Measurements from ENCODE around the gene ELAVL2. TPM values are rescaled to one million over a fixed set of nuclear protein-coding genes. Genes with fewer than 3 reads are reported as not detected.

ELAVL2 gene
- total RNA-seq, 1 experiment from 2014 or later, result 16.3 TPM

DNA sequence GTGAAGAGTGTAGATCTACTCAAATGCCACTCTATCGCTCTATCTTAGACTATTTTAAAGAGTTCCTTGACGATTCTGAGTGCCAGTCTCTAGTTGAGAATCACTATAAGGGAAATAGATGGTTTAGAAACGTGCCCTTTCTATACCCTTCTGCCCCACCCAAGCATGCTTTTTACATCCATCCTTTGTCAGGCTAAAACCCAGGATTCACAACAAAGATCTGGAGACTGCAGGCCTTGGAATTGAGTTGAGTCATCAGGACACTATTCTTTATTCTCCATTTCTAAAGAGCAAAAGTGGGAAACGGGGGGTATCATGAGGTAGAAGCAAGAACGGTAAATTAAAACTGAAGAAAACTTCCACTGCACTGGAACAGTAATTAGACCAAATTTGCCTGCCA is 48.7 kb downstream of the ELAVL2 start:
- no peaks in the 10 kb centered on the region for H3F3A ChIP-seq (ENCODE audit: low read length, unreplicated experiment)
- DNase-seq (no peak), ATAC-seq (no peak)
- H3K9me3 ChIP-seq (ENCODE audit: low read length), result no peaks in the 10 kb centered on the region
- no peaks in the 10 kb centered on the region for H3K36me3 ChIP-seq (ENCODE audit: low read depth, low read length)
- H4K20me1 ChIP-seq (ENCODE audit: low read length), result no peaks in the 10 kb centered on the region
- no peak for TF ChIP-seq EZH2 (IDR thresholded peaks at IDR 0.05; ENCODE audit: low read length, unreplicated experiment)
- no peak overlapping the region for H3K4me3 ChIP-seq (ENCODE audit: low read length)
- H3K4me1 ChIP-seq (ENCODE audit: insufficient read depth, low read length), result peaks cover 31% of the 10 kb centered on the region
- intact Hi-C loops (cut with micrococcal nuclease), result no loop called here
- no peak overlapping the region for H3K4me2 ChIP-seq (ENCODE audit: low read length)
- no peak overlapping the region for H2AFZ ChIP-seq (ENCODE audit: low read length)
- no peak overlapping the region for H3K27ac ChIP-seq (ENCODE audit: low read length)
- no peaks in the 10 kb centered on the region for H3K27me3 ChIP-seq (ENCODE audit: low read length)
- ChIA-PET CTCF (no interaction called here), POLR2A (ENCODE audit: unreplicated experiment) (no interaction called here)
- H3K79me2 ChIP-seq (ENCODE audit: low read length), result peaks cover 95% of the 10 kb centered on the region
- no TSS peak for BruUV-seq (replicated peaks)
- H3K9me2 ChIP-seq (replicated peaks; ENCODE audit: low read length), result no peaks in the 10 kb centered on the region
- H3K9ac ChIP-seq (ENCODE audit: low read length), result no peak overlapping the region

DNA sequence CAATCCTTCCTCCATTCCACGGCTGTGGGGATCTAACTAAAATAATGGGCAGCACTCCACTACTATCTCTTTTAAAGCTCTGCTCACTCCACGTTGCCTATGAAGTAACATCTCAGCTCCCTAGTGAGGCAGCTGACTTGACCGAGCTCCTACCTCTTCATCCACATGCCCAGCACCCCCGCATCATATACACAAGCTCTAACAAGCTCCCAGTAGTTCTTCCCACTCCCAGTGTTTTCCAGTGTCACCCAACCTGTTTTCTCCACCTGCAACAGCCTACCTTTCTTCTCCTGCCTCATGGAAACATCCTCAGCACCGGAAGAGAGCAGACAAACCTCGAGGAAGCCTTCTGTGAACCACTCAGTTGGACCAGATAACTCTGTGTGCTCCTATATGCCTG is 50.5 kb downstream of the ELAVL2 start:
- H3K79me2 ChIP-seq (ENCODE audit: low read length), result peaks cover 96% of the 10 kb centered on the region
- H3K9ac ChIP-seq (ENCODE audit: low read length), result no peak overlapping the region
- H3K27ac ChIP-seq (ENCODE audit: low read length), result no peak overlapping the region
- ATAC-seq (no peak), DNase-seq (peak; percentile 32)
- intact Hi-C loops (cut with micrococcal nuclease), result no loop called here
- H3K4me3 ChIP-seq (ENCODE audit: low read length), result no peak overlapping the region
- no peaks in the 10 kb centered on the region for H3K27me3 ChIP-seq (ENCODE audit: low read length)
- ChIA-PET CTCF (no interaction called here), POLR2A (ENCODE audit: unreplicated experiment) (no interaction called here)
- H2AFZ ChIP-seq (ENCODE audit: low read length), result no peak overlapping the region
- no peaks in the 10 kb centered on the region for H4K20me1 ChIP-seq (ENCODE audit: low read length)
- no peak overlapping the region for H3K4me2 ChIP-seq (ENCODE audit: low read length)
- H3K36me3 ChIP-seq (ENCODE audit: low read depth, low read length), result no peaks in the 10 kb centered on the region
- H3K9me3 ChIP-seq (ENCODE audit: low read length), result no peaks in the 10 kb centered on the region
- TF ChIP-seq, protein P1, sequence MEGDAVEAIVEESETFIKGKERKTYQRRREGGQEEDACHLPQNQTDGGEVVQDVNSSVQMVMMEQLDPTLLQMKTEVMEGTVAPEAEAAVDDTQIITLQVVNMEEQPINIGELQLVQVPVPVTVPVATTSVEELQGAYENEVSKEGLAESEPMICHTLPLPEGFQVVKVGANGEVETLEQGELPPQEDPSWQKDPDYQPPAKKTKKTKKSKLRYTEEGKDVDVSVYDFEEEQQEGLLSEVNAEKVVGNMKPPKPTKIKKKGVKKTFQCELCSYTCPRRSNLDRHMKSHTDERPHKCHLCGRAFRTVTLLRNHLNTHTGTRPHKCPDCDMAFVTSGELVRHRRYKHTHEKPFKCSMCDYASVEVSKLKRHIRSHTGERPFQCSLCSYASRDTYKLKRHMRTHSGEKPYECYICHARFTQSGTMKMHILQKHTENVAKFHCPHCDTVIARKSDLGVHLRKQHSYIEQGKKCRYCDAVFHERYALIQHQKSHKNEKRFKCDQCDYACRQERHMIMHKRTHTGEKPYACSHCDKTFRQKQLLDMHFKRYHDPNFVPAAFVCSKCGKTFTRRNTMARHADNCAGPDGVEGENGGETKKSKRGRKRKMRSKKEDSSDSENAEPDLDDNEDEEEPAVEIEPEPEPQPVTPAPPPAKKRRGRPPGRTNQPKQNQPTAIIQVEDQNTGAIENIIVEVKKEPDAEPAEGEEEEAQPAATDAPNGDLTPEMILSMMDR (conservative IDR thresholded peaks at IDR 0.05; ENCODE audit: low read depth, low read length), result no peak
- TF ChIP-seq EZH2phosphoT487 (IDR thresholded peaks at IDR 0.05; ENCODE audit: borderline replicate concordance, low read length), result no peak
- TF ChIP-seq EZH2 (IDR thresholded peaks at IDR 0.05; ENCODE audit: low read length, unreplicated experiment), result no peak
- H3K4me1 ChIP-seq (ENCODE audit: insufficient read depth, low read length), result peaks cover 48% of the 10 kb centered on the region
- no peaks in the 10 kb centered on the region for H3F3A ChIP-seq (ENCODE audit: low read length, unreplicated experiment)
- BruUV-seq (replicated peaks), result no TSS peak
- no peaks in the 10 kb centered on the region for H3K9me2 ChIP-seq (replicated peaks; ENCODE audit: low read length)

- Histone ChIP-seq H3K9me2 (replicated peaks; ENCODE audit: low read length) (no peaks in the 10 kb centered on the region), H3K79me2 (ENCODE audit: low read length) (peaks cover 91% of the 10 kb centered on the region), H3K27ac (ENCODE audit: low read length) (no peak overlapping the region), H3F3A (ENCODE audit: low read length, unreplicated experiment) (no peaks in the 10 kb centered on the region), H3K4me1 (ENCODE audit: insufficient read depth, low read length) (peaks cover 61% of the 10 kb centered on the region), H3K9ac (ENCODE audit: low read length) (no peak overlapping the region), H3K27me3 (ENCODE audit: low read length) (no peaks in the 10 kb centered on the region), H3K4me3 (ENCODE audit: low read length) (no peak overlapping the region), H3K4me2 (ENCODE audit: low read length) (peak overlapping the region; percentile 12; the same call in 1 of the 2 replicates), H3K9me3 (ENCODE audit: low read length) (no peaks in the 10 kb centered on the region), H2AFZ (ENCODE audit: low read length) (no peak overlapping the region), H4K20me1 (ENCODE audit: low read length) (no peaks in the 10 kb centered on the region), H3K36me3 (ENCODE audit: low read depth, low read length) (no peaks in the 10 kb centered on the region)
- BruUV-seq (replicated peaks), result no TSS peak
- peak; percentile 18; the same call in 1 of the 2 replicates for ATAC-seq
- POLR2A ChIA-PET (ENCODE audit: unreplicated experiment), result no interaction called here
- TF ChIP-seq EZH2phosphoT487 (IDR thresholded peaks at IDR 0.05; ENCODE audit: borderline replicate concordance, low read length), result no peak
- TF ChIP-seq, protein P1 (conservative IDR thresholded peaks at IDR 0.05; ENCODE audit: low read depth, low read length), result no peak
- TF ChIP-seq EZH2 (IDR thresholded peaks at IDR 0.05; ENCODE audit: low read length, unreplicated experiment), result no peak
- DNase-seq, result peak; percentile 39
- intact Hi-C loops (cut with micrococcal nuclease), result no loop called here
- CTCF ChIA-PET, result no interaction called here
Measured at GRCh38 chr9:23774266-23774665, 51.8 kb downstream of the ELAVL2 start.

Data from PC-3 (cell line).